Left lung (tissue), 10 donors: ENCODE data around the gene SDK2. TPM values are rescaled to one million over a fixed set of nuclear protein-coding genes. Genes with fewer than 3 reads are reported as not detected.

ENCODE experiments used
- ATAC-seq: fragments of 200-7000 bp; cut with Tn5 transposase; one replicate; pipeline ENCODE4 v1.9.1; 2020; ENCODE audit warnings: moderate library complexity
- DNase-seq, 4 donors: peaks; one replicate each; pipeline ENCODE4 v3.0.0-alpha.2; 2013 to 2020
- H3K27ac ChIP-seq, 2 donors: fragments of 200-600 bp; sonication (generic) in 1 of 2; one replicate each; pipeline versions ENCODE4 v1.5.0 to v1.8.0; 2020 to 2021
- H3K27me3 ChIP-seq, 2 donors: fragments of 200-600 bp; sonication (generic) in 1 of 2; one replicate each; pipeline versions ENCODE4 v1.5.0 to v1.8.0; 2020 to 2021
- H3K36me3 ChIP-seq, 2 donors: fragments of 200-600 bp; sonication (generic) in 1 of 2; one replicate each; pipeline versions ENCODE4 v1.5.0 to v1.8.0; 2020 to 2021
- H3K4me1 ChIP-seq, 2 donors: fragments of 200-600 bp; one replicate each; pipeline ENCODE4 v1.8.0; 2021
- H3K4me3 ChIP-seq, 2 donors: fragments of 200-600 bp; sonication (generic) in 1 of 2; one replicate each; pipeline versions ENCODE4 v1.5.0 to v1.8.0; 2020 to 2021; ENCODE audit warnings: mild to moderate bottlenecking in 1 of 2
- H3K9me3 ChIP-seq, 2 donors: fragments of 200-600 bp; sonication (generic) in 1 of 2; one replicate each; pipeline versions ENCODE4 v1.5.0 to v1.8.0; 2020 to 2021
- intact Hi-C, 2 donors: fragments of 100-400 bp; cut with DNase I; formaldehyde crosslinking; loops; one replicate each; pipeline versions ENCODE4 v1.11.2 to v1.14.2; 2022
- polyA plus RNA-seq, 6 donors: library from polyadenylated mRNA; unstranded; fragments of 120-200 nt; gene quantifications; one replicate each; pipeline ENCODE4 v1.2.1, GENCODE V29; 2013; ENCODE audit not compliant: insufficient read length in 6 of 6
- total RNA-seq, 2 donors: library from RNA; stranded (reverse); fragmentation: NEBNext Ultra II Directional; extraction: Animal tissue kit (Norgen Biotek cat#: 25700); gene quantifications; one replicate each; pipeline ENCODE4 v1.2.1, GENCODE V29; 2021
- TF ChIP-seq, protein P1 (sequence below), 2 donors: fragments of 200-600 bp; sonication (generic) in 1 of 2; IDR thresholded peaks; one replicate each; pipeline versions ENCODE4 v1.5.0 to v1.8.0; 2021; ENCODE audit warnings: antibody characterized with exemption in 2 of 2
- donor health status: DM: no; HTN: yes; CAD: no.
- donor health status: DM: no; HTN: no; CAD: no.

The SDK2 gene
- total and polyA plus RNA-seq, 8 donors: 6.0 to 10.9 (median 7.5) TPM

DNA sequence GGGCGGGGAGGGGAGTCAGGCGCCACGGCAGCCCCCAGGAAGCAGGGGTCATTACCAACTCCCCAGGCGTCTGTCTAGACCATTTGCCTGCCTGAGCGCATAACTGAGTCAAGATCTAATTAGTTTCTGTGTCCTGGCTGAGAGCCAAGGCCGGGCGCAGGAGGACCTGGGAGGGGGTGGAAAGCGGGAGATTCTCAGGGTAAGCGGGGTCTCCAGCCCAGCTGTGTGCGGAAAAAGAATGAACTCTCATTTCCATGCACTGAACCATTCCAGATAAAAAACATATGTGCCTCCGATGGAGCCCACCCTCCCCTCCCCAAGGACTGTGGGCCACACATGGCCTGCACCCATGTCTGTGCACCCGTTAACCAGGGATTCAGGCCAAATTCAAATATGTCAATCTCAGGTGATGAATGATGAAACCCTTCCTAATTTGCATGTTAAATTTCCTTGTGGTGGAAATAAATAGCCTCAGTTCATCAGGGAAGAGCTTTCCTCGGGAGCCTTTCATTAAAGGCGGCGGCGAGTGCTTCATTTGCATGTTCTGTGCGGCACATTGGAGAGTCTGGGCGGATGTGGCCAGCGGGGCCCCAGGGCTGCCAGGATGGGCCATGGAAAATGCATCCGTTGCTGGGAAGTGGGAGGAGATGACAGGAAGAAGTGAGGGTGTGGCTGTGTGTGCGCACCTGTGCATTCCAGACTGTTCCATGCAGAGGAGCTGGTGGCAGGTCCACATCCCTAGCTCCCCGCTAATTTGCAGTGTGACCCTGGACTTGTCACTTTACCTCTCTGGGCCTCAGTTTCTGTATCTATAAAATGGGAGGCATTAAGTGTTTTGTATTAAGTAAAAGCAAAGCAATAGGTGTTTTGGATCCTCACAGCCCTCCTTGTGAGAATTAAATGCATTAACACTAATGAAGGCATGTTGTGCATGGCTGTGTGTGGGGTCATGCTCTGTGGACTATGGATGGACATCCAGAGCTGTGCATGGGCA lies 151.1 kb downstream of the SDK2 start:
- TF ChIP-seq, protein P1, sequence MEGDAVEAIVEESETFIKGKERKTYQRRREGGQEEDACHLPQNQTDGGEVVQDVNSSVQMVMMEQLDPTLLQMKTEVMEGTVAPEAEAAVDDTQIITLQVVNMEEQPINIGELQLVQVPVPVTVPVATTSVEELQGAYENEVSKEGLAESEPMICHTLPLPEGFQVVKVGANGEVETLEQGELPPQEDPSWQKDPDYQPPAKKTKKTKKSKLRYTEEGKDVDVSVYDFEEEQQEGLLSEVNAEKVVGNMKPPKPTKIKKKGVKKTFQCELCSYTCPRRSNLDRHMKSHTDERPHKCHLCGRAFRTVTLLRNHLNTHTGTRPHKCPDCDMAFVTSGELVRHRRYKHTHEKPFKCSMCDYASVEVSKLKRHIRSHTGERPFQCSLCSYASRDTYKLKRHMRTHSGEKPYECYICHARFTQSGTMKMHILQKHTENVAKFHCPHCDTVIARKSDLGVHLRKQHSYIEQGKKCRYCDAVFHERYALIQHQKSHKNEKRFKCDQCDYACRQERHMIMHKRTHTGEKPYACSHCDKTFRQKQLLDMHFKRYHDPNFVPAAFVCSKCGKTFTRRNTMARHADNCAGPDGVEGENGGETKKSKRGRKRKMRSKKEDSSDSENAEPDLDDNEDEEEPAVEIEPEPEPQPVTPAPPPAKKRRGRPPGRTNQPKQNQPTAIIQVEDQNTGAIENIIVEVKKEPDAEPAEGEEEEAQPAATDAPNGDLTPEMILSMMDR (IDR thresholded peaks at IDR 0.05): no peak
- DNase-seq (peak in 2 of 4 donors; percentile 13 to 64), ATAC-seq (no peak)
- H3K4me3 ChIP-seq: no peak overlapping the region
- H3K27ac ChIP-seq: no peak overlapping the region
- no peaks in the 10 kb centered on the region for H3K36me3 ChIP-seq
- H3K9me3 ChIP-seq: no peaks in the 10 kb centered on the region
- no peaks in the 10 kb centered on the region for H3K4me1 ChIP-seq
- intact Hi-C loops: no loop called here
- H3K27me3 ChIP-seq: peaks cover 0 to 36% of the 10 kb centered on the region in 2 donors

DNA sequence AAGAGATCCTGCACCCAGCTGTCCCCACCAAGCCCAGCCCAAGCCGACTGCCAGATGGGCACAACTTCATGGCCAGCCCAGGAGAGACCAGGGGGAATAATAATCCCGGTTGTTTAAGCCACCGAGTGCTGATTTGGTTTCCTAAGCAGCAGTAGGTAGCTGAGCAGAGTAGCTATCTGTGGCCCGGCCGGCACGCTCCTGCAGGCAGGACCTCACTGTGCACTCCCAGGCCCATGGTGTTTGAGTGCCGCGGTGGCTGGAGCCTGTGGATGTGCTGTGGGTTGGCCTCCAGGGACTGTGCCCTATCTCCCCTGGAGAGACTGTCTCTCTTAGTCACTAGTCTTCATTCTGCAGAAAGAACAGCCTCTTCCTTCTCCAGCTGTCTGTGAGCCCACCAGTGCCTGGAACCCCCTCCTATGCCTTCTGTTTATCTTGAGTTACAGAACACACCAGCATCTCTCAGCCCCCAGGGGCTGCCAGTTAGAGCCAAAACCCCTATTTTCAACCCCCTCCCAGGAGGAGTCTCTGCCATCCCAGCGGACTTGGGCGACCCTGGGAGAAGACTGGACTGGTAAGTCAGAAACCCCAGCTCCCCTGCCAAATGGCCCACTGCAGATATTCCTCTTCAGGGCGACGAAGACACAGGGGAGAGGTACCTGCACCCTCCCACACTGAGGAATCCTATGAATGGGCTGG lies 152.0 kb downstream of the SDK2 start:
- ATAC-seq (no peak), DNase-seq (peak in 1 of 4 donors; percentile 62)
- no peaks in the 10 kb centered on the region for H3K4me1 ChIP-seq
- no peak overlapping the region for H3K4me3 ChIP-seq
- H3K27ac ChIP-seq: no peak overlapping the region
- intact Hi-C loops: no loop called here
- TF ChIP-seq, protein P1 (IDR thresholded peaks at IDR 0.05): no peak
- no peaks in the 10 kb centered on the region for H3K36me3 ChIP-seq
- peaks cover 0 to 36% of the 10 kb centered on the region in 2 donors for H3K27me3 ChIP-seq
- no peaks in the 10 kb centered on the region for H3K9me3 ChIP-seq

DNA sequence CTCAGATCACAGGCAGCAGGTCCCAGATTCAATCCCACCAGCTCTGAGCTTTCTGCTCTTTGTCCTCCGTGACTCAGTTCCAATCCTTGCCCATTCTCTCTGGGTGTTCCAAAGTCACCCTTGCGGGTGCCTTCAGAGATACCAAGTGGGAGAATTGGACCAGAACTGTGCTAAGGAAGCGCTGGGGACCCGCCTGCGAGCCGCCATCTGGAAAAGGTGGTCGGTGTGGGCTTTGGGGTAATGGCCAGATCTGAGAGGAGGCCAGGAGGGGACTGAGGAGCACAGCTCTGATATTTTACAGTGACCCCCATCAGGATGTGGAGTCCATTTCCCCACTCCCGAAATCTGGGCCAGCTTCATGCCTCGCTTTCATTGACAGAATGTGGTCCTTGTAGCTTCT lies 152.6 kb downstream of the SDK2 start:
- Histone ChIP-seq H3K27me3 (peaks cover 0 to 36% of the 10 kb centered on the region in 2 donors), H3K36me3 (no peaks in the 10 kb centered on the region), H3K4me3 (no peak overlapping the region), H3K4me1 (no peaks in the 10 kb centered on the region), H3K27ac (no peak overlapping the region), H3K9me3 (no peaks in the 10 kb centered on the region)
- ATAC-seq: no peak
- intact Hi-C loops: no loop called here
- peak in 1 of 4 donors; percentile 53 for DNase-seq
- TF ChIP-seq, protein P1 (IDR thresholded peaks at IDR 0.05): no peak

DNA sequence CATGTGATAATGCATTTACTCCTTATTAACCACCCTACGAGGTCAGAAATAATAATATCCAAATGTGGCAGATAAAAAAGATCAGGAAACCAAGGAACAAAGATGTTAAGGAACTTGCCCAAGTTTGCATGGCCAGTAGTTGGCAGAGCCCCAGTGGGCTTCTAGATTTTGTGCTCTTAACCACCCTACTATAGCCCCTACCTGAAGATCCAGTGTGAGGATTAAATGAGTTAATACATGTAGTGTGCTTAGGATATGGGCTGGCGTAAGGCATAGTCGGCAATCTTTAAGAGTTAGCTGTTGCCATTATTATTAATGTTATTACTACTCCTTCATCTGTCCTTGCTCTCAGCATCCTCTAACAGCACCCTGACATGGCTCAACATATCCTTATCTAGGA lies 153.4 kb downstream of the SDK2 start:
- Histone ChIP-seq H3K4me1 (no peaks in the 10 kb centered on the region), H3K4me3 (no peak overlapping the region), H3K27ac (no peak overlapping the region), H3K27me3 (peaks cover 0 to 36% of the 10 kb centered on the region in 2 donors), H3K9me3 (no peaks in the 10 kb centered on the region), H3K36me3 (no peaks in the 10 kb centered on the region)
- TF ChIP-seq, protein P1 (IDR thresholded peaks at IDR 0.05): no peak
- DNase-seq (no peak), ATAC-seq (no peak)
- intact Hi-C loops: no loop called here

DNA sequence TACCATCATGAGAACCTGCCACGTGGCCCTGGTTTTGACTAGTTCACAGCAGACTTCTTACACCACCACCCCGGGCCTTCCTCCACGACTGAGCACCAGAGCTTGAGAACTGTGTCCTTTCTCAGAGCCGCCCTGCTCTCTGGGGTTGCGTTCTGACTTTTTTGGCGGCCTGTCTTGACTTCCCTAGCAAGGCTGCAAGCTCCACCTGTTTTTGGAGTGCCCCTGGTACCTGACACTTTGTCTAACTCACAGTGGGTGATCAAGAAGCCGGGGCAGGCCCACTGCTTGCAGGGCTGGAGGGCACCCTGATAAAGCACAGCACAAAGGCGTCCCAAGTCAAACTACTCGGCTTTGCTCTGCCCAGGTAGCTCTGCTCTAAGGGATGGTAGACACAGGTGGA lies 154.3 kb downstream of the SDK2 start:
- Histone ChIP-seq H3K4me1 (no peaks in the 10 kb centered on the region), H3K27me3 (peaks cover 0 to 35% of the 10 kb centered on the region in 2 donors), H3K9me3 (peaks cover 0 to 6% of the 10 kb centered on the region in 2 donors), H3K27ac (no peak overlapping the region), H3K36me3 (no peaks in the 10 kb centered on the region), H3K4me3 (no peak overlapping the region)
- intact Hi-C loops: no loop called here
- ATAC-seq (no peak), DNase-seq (no peak)
- TF ChIP-seq, protein P1 (IDR thresholded peaks at IDR 0.05): no peak
